Colonic mucosa (tissue), 4 donors: Measurements from ENCODE around the gene MRPL30. TPM values are rescaled to one million over a fixed set of nuclear protein-coding genes. Genes with fewer than 3 reads are reported as not detected.
"Not testable (repeated sequence)": the region's sequence is repeated elsewhere in the genome, so short reads cannot be mapped to it uniquely, and the experiment has no call there.

Experiments used
- DNase-seq: peaks from one replicate; pipeline ENCODE4 v3.0.0-alpha.2; 2020
- H3K27ac ChIP-seq: fragments of 200-600 bp; one replicate; pipeline ENCODE4 v1.8.0; 2021
- H3K27me3 ChIP-seq: fragments of 200-600 bp; one replicate; pipeline ENCODE4 v1.8.0; 2021
- H3K36me3 ChIP-seq: fragments of 200-600 bp; one replicate; pipeline ENCODE4 v1.8.0; 2021
- H3K4me1 ChIP-seq: fragments of 200-600 bp; one replicate; pipeline ENCODE4 v1.8.0; 2021; ENCODE audit warnings: mild to moderate bottlenecking
- H3K4me3 ChIP-seq: fragments of 200-600 bp; one replicate; pipeline ENCODE4 v1.8.0; 2021
- H3K9ac ChIP-seq, 2 donors: one replicate each; pipeline ENCODE4 v1.7.0; 2013; ENCODE audit warnings: control low read depth in 2 of 2, low read depth in 2 of 2, low read length in 2 of 2
- H3K9me3 ChIP-seq: fragments of 200-600 bp; one replicate; pipeline ENCODE4 v1.8.0; 2021
- intact Hi-C: fragments of 100-400 bp; cut with DNase I; formaldehyde crosslinking; loops from one replicate; pipeline ENCODE4 v1.14.1; 2022
- total RNA-seq, 2 donors: library from RNA; stranded (reverse); fragmentation: NEBNext Ultra II Directional in 1 of 2; extraction: Animal tissue kit (Norgen Biotek cat#: 25700) in 1 of 2; gene quantifications; one replicate each; pipeline ENCODE4 v1.2.1, GENCODE V29; 2021
- TF ChIP-seq, protein P1 (sequence below): fragments of 200-600 bp; IDR thresholded peaks from one replicate; pipeline ENCODE4 v1.8.0; 2022; ENCODE audit warnings: antibody characterized with exemption, mild to moderate bottlenecking
- donor health status: healthy.
- donor health status: DM: no; HTN: no; CAD: no.
- donor health status: DM: no; HTN: no; CAD: no.

MRPL30 gene
- total RNA-seq, 2 donors from 2014 or later: 25.9 to 26.9 TPM

DNA sequence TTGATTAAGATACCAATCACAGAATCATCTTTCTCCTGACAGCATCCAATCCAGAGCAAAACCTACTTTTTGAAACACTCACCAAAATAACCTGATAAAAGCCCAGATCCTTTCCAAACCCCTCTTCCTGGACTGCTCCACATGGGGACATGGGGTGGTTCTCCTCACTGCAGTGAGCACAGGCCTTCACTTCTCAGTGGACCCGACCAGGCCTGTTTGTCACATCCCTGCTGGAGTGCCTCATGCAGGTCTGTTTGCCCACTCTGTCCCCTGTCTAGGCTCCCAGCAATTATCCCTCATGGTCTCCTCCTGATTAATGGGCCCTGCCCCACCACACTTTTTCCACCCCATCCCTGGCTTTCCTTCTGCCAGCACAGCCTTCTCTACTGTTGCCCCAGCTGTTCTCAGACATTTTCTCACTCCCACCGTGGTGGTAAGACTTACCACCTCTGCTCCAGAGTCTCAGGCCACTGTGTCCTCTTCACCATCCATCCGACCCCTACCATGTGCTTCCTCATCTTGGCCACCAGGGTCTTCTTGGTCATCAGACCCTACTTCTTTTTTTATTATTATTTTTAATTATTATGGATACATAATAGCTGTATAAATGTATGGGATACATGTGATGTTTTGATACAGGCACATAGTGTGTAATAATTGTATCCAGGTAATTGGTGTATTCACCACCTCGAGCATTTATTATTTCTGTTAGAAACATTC, 21.1 kb downstream of the MRPL30 start:
- peaks cover 4% of the 10 kb centered on the region for H3K36me3 ChIP-seq
- H3K27ac ChIP-seq: no peak overlapping the region
- H3K4me1 ChIP-seq: no peaks in the 10 kb centered on the region
- no peaks in the 10 kb centered on the region for H3K9me3 ChIP-seq
- intact Hi-C loops: no loop called here
- H3K4me3 ChIP-seq: no peak overlapping the region
- no peak for DNase-seq
- no peak overlapping the region for H3K9ac ChIP-seq
- H3K27me3 ChIP-seq: no peaks in the 10 kb centered on the region
- TF ChIP-seq, protein P1, sequence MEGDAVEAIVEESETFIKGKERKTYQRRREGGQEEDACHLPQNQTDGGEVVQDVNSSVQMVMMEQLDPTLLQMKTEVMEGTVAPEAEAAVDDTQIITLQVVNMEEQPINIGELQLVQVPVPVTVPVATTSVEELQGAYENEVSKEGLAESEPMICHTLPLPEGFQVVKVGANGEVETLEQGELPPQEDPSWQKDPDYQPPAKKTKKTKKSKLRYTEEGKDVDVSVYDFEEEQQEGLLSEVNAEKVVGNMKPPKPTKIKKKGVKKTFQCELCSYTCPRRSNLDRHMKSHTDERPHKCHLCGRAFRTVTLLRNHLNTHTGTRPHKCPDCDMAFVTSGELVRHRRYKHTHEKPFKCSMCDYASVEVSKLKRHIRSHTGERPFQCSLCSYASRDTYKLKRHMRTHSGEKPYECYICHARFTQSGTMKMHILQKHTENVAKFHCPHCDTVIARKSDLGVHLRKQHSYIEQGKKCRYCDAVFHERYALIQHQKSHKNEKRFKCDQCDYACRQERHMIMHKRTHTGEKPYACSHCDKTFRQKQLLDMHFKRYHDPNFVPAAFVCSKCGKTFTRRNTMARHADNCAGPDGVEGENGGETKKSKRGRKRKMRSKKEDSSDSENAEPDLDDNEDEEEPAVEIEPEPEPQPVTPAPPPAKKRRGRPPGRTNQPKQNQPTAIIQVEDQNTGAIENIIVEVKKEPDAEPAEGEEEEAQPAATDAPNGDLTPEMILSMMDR: no peak

- intact Hi-C loops: no loop called here
- Histone ChIP-seq H3K36me3 (no peaks in the 10 kb centered on the region), H3K27ac (no peak overlapping the region), H3K4me3 (no peak overlapping the region), H3K4me1 (no peaks in the 10 kb centered on the region), H3K9ac (no peak overlapping the region), H3K27me3 (no peaks in the 10 kb centered on the region), H3K9me3 (no peaks in the 10 kb centered on the region)
- TF ChIP-seq, protein P1: no peak
- DNase-seq: no peak
These were observed 24.5 kb downstream of the MRPL30 start for GRCh38 chr2:99205491-99205890.

DNA sequence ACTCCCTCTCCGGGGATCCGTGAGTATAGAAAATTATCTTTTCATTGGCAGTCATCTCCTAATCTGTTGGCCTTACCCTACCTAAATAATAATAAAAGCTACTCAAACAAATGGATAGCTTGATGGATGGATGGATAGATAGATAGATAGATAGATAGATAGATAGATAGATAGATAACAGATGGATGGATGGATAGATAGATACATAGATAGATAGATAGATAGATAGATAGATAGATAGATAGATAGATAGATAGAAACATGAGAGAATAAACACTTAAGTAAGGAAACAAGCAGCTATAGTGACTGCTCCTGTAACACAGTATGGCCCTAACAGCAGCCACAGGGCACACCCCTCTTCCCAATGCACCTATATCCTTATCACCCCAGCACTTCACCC, 35.1 kb downstream of the MRPL30 start:
- Histone ChIP-seq H3K27me3 (no peaks in the 10 kb centered on the region), H3K36me3 (no peaks in the 10 kb centered on the region), H3K9me3 (no peaks in the 10 kb centered on the region), H3K9ac (no peak overlapping the region), H3K4me3 (no peak overlapping the region), H3K4me1 (no peaks in the 10 kb centered on the region), H3K27ac (no peak overlapping the region)
- TF ChIP-seq, protein P1: no peak
- intact Hi-C loops: no loop called here
- no peak for DNase-seq

DNA sequence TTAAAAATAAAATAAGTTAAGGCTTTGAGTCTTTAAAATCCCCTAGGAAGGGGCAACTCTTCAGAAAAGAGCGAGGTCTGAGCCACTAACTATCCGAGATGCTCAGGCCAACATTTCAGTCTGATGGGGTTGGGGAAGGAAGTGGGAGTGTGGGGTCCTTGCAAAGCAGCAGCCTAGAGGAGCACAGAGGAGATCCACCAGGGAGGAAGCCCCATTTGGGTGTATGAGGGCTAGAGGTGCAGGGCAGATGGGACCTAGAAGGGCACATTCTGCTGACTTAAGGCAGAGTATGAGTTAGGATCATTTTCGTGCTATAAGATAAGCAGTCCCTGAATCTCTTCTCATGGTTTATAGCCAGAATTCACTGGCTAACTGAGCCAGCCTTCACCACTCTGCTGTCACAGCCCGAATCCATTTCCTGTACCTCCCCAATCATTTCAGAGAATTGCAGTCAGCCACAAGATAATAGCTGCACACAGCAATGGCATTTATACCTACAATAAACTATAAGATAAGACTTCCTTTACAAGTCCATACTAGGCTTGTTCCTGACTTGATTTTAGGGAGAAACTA, 37.0 kb downstream of the MRPL30 start:
- intact Hi-C loops: no loop called here
- peak overlapping the region; percentile 38 for H3K27ac ChIP-seq
- H3K36me3 ChIP-seq: no peaks in the 10 kb centered on the region
- TF ChIP-seq, protein P1: no peak
- no peaks in the 10 kb centered on the region for H3K27me3 ChIP-seq
- H3K4me3 ChIP-seq: no peak overlapping the region
- no peaks in the 10 kb centered on the region for H3K4me1 ChIP-seq
- H3K9ac ChIP-seq: no peak overlapping the region
- no peaks in the 10 kb centered on the region for H3K9me3 ChIP-seq
- DNase-seq: peak; percentile 36

DNA sequence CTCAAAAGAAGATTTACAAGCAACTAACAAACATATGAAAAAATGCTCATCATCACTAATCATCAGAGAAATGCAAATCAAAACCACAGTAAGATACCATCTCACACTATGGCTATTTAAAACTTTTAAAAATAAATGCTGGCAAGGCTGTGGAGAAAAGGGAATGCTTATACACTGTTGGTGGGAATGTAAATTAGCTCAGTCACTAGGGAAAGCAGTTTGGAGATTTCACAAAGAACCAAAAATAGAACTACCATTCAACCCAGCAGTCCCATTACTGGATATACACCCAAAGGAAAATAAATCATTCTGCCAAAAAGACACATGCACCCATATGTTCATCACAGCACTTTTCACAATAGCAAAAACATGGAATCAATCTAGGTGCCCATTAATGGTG, 52.2 kb downstream of the MRPL30 start:
- not testable (repeated sequence) for H3K27me3 ChIP-seq

DNA sequence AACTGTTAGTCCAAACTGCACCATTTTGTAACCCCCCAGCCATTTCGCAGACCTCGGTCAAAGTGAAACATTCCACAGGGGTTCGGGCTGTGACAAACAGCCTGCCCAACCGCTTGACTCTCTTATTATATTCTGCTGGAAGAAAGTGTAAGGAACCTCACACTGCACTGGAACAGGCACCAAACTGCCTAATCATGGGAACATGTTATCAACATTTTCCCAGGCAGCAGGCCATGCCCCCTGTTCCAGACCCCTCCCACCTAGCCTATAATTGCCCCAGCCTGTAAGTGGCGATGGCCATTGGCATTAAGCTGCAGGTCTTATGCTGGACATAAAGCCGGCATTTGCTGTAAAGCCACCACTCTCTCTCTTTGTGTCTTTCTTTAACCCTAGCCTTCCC, 57.6 kb downstream of the MRPL30 start:
- H3K4me1 ChIP-seq: no peaks in the 10 kb centered on the region
- H3K27me3 ChIP-seq: no peaks in the 10 kb centered on the region
- no peak for DNase-seq
- TF ChIP-seq, protein P1: no peak
- H3K9ac ChIP-seq: no peak overlapping the region
- no peaks in the 10 kb centered on the region for H3K36me3 ChIP-seq
- no peaks in the 10 kb centered on the region for H3K9me3 ChIP-seq
- intact Hi-C loops: no loop called here
- H3K4me3 ChIP-seq: no peak overlapping the region
- H3K27ac ChIP-seq: no peak overlapping the region

More for the DNA sequence above, 52.2 kb downstream of the MRPL30 start:
- H3K36me3 ChIP-seq, DNase-seq, H3K9ac ChIP-seq, H3K4me1 ChIP-seq, intact Hi-C loops, H3K9me3 ChIP-seq, H3K4me3 ChIP-seq, H3K27ac ChIP-seq: not testable (repeated sequence)
